ENCODE data around the gene ADGRB2.

DNA sequence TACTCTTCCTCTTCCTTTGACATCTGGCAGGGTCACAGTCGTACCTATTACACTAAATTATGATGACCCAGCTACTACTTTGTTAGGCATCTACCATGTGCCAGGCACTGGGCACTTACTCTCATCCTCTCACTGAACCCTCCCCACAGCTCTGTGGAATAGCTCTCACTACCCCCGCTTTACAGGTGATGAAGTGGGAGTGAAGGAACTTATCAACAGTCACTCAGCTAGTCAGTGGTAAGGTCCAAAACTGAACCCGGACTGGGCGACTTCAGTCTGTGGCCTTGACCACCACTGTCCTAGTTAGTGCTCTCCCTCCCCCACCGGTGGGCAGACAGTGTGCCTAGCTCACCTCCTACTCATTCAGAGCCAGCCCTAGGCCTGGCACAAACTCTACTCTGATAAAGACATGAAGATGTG is 12.3 kb downstream of the ADGRB2 start:
- TF ChIP-seq, protein P1, sequence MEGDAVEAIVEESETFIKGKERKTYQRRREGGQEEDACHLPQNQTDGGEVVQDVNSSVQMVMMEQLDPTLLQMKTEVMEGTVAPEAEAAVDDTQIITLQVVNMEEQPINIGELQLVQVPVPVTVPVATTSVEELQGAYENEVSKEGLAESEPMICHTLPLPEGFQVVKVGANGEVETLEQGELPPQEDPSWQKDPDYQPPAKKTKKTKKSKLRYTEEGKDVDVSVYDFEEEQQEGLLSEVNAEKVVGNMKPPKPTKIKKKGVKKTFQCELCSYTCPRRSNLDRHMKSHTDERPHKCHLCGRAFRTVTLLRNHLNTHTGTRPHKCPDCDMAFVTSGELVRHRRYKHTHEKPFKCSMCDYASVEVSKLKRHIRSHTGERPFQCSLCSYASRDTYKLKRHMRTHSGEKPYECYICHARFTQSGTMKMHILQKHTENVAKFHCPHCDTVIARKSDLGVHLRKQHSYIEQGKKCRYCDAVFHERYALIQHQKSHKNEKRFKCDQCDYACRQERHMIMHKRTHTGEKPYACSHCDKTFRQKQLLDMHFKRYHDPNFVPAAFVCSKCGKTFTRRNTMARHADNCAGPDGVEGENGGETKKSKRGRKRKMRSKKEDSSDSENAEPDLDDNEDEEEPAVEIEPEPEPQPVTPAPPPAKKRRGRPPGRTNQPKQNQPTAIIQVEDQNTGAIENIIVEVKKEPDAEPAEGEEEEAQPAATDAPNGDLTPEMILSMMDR (conservative IDR thresholded peaks at IDR 0.05 in 1 of 2, IDR thresholded peaks at IDR 0.05 in 1 of 2; ENCODE audit: extremely low read depth in 1 of 2, insufficient read depth in 1 of 2, low read depth in 1 of 2, low read length in 2 of 2), result no peak
- TF ChIP-seq EZH2 (IDR thresholded peaks at IDR 0.05; ENCODE audit: borderline replicate concordance, low read length), result no peak

Measured in mammary epithelial cell (primary cell).